GM18511 (cell line): Measurements from ENCODE around the gene MRFAP1L1.
"Not testable (repeated sequence)": the region's sequence is repeated elsewhere in the genome, so short reads cannot be mapped to it uniquely, and the experiment has no call there.

ENCODE experiments used
- ATAC-seq: cut with Tn5 transposase; IDR thresholded peaks from one replicate; pipeline ENCODE4 v1.9.1; 2021; ENCODE audit warnings: mild to moderate bottlenecking, moderate library complexity; ENCODE audit not compliant: unreplicated experiment

The MRFAP1L1 gene

DNA sequence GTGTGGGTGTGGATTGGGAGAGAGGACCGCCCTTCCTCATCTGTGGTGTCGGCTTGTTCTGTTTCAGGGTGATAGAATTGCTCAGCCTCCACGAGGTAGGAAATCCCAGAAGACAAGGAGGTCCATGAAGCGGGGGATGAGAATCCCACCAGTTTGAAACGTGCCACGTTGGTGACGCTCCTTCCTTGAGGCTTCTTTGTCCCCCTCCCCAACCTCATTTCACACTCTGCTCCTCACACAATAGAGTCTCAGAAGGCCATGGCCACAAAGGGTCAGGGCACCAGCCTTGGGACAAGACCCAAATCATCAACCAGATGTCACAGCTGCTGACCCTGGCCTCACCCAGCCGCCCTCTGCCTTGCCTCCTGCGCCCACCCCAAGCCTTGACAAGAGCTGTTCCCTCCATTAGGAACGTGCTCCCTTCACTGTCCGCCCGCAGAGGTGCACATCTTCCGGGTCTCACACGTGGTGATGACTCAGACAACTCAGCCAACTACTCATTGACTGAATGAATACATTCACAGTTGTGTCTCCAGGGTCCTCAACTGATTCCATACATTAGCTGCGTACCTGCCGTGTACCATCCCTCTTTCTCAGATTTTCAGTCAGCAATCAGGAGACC lies 24.6 kb upstream of the MRFAP1L1 start:
- ATAC-seq, result no peak

DNA sequence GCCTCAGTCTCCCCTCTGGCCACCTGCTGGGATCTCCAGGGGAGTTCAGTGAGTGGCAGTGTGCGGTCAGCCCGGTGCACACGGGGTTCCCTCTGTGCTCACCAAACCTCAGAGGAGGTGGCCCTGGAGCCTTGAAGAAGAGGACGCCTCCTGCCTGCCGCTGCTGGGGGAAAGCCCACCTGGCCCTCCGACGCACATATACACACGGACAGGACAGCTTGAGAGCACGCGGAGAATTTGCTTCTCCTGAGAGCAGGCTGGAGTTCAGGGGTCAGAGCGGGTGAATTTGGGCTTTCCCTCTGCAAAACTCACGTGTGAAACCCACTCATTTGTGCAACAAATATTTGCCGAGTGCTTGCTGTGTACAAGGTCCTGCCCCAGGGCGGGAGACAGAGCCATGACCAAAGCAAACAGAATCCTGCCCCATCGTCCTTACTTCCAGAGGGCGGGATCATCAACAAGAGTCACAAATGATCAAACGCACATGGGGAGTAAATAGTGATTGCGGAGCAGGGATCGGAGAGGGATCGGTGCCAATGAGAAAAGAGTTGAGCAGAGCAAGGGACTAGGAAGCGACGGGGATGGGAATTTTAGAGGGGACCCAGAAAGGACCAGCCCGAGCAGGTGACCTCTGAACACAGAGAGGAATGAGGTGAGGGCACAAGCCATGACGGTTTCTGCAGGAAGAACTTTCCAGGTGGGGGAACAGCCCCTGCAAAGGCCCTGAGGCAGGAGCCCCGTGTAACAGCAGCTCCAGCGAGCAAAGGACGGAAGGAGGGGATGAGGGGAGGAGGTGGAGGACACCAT lies 23.9 kb upstream of the MRFAP1L1 start:
- ATAC-seq, result no peak

DNA sequence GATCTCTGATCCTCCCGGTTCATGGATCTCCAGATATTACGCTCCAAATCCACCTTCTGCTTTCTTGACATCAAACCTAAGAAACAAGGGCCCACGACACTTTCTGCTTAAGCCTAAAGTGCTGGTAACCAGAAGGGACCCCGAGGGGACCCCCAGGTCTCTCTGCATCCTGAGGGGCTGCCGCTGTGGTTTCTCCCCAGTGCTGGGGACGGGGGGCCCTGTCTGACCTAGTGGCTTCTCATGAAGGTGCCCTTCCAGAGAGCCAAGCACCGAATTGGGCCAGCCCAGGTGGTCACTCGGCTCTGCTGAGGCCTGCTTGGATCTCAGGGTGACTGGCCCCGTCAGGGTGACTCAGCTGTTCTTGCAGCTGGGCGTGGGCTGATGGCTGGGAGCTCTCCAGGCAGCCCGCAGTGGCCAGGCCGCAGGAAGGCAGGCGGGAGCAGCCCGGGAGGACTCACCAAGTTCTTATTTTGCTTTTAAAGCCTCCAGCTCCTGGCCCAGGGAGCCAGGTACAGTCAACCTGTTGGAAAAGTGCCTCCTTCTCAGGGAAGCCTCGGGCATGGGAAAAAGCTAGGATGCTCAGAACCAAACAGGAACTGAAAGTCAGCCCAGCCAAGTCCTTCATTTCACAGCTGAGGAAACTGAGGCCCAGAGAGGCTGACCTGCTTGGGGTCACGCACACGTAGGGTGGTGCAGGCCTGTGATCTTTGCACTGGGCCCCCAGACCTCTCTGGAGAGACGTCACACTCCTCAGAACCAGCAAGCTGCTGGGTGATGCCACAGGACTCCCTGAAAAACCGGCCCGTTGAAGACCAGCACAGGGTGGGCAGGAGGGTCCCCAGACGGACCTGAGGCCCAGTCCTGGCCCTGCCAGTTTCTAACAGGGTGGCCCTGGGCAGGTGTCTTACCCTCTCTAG lies 23.0 kb upstream of the MRFAP1L1 start:
- no peak for ATAC-seq

DNA sequence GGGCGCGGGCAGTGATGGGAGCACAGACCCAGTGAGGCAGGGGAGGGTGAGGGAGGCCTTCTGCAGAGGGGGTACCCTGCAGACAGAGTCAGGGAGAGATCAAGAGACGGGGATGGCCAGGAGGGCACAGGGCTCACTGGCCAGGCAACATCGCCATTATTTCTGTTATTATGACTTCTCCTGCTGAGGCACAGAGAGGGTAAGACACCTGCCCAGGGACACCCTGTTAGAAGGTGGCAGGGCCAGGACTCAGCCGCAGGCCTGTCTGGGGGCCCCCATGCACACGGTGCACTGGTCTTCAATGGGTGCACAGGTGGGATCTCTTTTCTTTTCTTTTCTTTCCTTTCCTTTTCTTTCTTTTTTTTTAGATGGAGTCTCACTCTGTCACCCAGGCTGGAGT lies 22.1 kb upstream of the MRFAP1L1 start:
- ATAC-seq, result no peak

DNA sequence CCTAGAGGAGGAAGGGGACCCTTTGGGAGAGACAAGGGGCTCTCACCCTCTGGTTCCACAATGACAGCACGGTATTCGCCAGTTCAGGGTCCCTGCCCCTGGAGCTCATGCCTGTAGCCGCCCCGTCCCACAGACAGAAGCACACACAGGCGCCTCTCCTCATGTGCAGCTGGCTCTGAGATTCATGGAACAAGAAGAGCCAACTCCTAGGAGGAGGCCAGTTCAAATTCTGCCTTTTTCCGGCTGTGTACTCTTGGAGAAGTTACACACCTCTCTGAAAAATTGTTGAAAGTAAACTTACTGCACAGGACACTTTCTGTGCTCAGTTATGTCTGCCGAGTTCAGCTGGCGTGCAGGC lies 21.6 kb upstream of the MRFAP1L1 start:
- no peak for ATAC-seq

DNA sequence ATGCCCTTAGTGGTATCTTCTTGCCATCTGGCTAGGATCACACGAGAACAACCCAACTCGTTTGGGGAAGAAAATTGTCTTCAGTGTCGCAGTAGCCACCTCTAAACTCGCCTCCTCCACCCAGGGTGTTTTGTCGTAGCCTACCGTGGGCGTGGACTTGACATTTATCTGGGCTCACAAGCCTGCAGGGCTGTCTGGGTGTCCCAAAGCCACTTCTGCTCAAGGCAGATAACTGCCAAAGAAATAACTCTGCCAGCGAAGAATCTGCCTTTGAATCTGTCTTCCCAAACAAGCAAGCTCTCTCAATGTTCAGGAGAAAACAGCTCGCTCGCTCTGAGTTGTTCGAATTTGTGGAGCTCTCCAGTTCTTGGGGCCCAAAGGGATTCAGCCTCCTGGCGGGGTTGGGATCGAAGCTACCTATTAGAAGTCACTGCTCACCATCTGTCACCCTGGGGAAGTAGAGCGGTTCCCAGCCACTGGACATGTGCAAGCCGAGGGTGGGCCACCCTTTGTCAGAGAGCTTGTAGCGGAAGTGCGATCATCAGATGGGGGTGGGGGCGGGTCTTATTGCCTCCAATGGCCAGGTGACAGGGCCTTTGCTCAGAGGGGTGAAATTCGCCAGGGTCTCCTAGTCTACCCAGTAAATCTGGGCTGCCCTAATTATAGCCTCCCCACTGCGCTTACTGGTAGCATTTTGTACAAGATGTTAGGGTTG lies 21.1 kb upstream of the MRFAP1L1 start:
- no peak for ATAC-seq

DNA sequence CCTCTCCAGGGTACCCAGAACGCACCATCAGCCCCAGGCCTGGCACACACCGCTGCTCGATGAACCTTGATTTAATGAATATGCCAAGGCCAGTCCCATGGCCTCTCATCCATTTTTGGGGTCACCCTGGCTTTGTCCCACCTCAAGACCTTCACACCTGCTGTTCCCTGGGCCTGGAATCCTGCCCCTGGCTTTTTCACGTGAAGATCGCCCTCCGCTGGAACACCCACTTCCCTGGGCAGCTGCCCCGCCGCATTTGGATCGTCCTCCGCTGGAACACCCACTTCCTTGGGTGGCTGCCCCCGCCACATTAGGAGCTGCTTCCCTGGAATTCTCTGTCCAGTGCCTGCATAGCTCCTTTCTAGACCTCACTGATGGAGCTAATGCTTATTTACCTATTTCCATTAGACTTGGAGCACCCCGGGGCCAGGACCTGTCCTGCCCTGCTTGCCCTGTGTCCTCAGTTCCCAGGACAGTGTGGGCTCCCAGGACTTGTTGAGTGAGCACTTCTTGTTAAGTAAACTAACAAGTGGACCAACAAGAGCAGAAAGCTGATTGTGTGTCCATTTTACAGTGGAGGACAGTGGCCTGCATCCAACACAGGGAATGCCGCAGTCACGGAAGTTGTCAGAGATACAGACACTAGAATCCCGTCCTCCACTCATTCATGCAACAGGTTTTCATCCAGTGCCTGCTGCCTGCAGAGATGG lies 18.8 kb upstream of the MRFAP1L1 start:
- ATAC-seq, result no peak

DNA sequence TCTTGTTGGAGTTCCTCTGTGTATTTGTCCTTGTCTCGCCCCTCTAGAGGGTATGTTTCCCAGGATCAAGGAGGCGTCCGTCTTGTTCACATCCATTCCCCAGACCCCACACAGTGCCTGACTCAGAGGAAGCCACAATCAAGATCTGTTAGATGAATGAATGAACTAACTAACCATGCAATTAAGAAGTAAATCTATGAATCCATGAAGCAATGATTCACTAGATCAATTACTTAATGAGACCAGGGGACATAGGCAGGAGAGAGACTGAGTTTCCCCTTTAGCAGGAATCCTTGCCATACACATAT lies 18.2 kb upstream of the MRFAP1L1 start:
- no peak for ATAC-seq

DNA sequence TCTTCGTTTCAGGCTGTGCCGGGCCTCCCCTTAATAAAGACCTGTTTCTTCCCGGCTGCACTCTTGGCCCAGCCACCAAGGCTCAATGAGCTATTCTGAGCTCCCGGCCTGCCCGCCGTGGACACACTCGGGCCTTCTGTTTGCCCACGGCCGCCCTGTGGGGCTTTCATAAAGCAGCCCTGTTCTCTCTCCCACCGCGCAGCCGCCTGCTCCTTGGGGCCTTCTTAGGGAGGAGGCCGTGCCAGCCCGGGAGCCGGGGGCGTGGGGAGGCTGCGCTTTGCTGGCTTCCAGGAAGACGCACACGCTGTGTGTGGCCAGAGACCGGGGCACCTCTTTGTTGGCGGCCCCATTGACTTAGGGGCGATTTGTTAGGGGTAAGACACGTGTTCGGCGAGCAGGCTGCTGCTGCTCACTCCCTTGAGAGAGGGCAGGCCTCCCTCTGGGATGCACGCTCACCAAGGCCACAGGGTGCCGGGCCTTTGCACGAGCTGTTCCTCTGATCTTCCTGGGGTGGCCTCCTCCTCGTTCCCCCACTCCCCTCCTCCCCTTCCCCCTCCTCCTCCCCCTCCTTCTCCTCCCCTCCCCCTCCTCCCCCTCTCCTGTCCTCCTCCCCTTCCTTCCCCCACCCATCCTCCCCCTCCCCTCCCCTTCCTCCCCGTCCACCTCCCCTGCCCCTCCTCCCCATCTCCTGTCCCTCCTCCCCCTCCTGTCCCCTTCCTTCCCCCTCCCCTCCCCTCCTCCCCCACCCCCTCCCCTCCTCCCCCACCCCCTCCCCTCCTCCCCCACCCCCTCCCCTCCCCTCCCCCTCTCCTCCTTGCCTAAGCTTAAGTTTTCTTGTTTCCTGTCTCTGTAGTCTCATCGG lies 17.6 kb upstream of the MRFAP1L1 start:
- no peak for ATAC-seq

DNA sequence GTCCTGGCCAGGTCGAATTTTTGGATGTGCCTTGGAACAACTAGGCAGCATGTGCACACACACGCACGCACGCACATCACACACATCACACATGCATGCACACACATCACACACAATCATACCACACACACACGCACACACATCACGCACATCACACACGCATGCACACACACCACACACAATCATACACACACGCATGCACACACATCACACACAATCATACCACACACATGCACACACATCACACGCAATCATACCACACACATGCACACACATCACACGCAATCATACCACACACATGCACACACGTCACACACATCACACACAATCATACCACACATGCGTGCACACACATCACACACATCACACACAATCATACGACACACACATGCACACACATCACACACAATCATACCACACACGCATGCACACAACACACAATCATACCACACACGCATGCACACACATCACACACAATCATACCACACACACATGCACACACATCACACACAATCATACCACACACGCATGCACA lies 15.8 kb upstream of the MRFAP1L1 start:
- not testable (repeated sequence) for ATAC-seq

DNA sequence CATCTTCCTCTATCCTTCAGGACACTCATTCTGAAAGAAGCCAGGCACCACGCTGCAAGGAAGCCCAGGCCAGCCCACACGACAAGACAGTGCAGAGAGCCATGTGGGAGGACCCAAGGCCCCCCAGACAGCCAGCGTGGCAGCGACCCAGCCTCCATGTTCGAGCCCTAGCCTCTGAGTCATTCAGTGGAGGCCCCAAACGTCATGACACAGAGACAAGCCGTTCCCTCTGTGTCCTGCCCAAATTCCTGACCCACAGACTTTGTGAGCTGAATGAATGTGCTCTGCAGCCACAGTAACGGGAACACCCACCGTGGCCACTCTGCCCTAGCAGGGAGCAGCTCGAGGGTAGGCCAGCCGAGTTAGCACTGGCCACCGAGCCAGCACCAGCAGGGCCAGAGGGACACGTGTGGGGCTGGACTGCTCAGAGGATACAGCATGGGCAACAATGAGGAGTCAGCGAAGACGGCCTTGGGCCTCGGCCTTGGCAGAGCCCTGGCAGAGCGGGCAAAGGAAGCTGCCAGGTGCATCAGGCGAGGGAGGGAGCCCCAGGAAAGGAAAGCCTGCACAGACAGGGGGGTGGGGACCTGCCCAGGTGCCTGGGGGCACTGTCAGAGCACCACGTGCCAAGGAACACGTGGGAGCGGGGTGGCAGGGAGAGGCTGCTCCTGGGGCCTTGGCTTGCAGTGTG lies 14.9 kb upstream of the MRFAP1L1 start:
- ATAC-seq, result no peak

DNA sequence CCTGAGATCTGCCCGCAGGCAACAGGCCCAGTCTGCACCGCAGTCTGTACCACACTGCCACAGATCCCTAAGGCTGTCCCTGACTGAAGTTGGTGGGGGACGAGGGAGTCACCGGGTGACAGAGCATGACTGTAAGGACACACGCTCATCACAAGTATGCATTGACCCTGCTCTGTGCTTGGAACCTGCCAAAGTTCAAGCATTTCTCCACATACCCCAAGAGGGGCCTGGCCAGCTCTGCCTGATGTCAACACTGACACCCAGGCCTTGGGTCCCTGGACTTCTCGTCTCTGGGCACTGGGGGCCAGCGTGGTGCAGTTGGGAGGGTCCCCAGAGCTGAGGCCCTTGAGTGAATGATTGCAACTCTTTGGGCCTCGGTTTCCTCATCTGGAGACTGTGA lies 14.2 kb upstream of the MRFAP1L1 start:
- ATAC-seq, result no peak

DNA sequence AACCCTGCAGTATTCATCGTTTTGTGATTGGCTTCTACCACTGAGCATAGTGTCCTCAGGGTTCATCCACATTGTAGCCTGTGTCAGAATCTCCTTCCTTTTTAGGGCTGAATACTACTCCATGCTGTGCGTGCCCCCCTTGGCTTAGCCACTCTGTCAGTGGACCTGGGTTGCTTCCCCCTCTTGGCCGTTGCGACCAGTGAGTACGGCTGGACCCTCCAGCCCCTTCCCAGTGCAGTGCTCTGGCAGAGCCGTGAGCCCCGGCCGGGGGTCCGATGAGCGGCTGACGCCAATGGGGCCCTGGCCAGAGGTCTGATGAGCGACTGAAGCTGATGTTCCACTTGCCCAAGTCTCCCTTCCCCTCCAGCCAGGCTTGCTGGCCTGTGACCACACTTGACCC lies 13.2 kb upstream of the MRFAP1L1 start:
- no peak for ATAC-seq

DNA sequence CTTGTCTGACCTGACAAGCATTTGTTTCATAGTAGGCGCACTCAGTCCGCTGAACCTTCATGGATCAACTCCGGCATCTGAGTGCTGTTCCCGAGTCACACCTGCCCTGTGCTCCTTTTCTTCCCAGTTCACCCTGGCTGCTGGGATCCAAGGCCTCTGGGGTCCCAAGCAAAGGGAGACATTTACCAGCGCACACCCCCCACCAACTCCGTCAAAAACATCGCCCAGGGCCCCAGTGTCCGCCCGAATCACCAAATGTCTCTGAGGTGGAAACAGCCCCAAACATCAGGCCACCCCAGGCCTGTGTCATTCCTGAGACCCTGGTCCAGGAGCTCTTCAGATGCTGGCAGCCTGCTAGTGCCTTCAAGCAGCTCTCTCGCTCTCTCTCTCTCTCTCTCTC lies 11.5 kb upstream of the MRFAP1L1 start:
- no peak for ATAC-seq

DNA sequence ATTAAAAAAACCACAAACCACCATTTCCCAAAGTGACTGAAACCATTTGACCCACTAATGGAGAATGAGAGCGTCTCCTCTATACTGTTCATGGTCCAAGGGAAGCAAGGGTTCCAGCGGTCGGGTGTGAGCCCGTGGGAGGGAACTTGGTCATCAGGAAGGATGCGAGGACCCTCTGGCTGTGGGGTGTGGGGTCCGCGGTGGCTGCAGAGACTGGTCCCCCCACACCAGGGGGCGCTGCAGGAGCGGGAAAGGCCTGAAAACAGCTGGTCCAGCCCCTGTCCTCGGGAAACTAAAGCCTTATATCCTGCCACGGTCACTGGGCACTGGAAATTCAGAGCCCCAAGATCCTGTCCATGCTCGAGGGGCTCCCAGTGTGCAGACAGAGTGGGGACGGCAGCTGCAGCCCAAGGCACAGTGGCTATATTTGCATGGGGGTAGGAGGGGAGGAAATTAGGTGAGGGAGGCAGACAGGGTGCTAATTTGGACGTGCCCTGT lies 10.6 kb upstream of the MRFAP1L1 start:
- ATAC-seq, result no peak

DNA sequence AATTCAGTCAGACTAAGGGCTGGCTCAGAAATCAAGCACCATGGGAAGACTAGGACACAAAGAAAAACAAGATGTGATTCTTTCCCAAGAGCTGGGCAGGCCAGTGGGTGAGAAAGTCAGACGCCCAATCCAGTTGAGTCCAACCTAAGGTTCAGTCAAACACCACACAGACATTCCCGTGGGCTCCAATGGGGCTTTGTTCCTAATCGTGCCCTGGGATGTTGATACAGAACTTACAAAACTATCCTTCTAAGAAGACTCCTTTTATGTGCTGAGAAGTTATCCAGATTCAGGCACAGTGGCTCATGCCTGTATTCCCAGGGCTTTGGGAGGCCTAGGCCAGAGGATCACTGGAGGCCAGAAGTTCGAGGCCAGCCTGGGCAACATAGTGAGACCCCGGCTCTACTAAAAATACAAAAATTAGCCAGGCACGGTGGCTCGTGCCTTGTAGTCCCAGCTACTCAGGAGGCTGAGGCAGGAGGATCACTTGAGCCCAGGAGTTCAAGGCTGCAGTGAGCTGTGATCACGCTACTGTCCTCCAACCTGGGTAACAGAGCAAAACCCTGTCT lies 10.0 kb upstream of the MRFAP1L1 start:
- ATAC-seq, result no peak

DNA sequence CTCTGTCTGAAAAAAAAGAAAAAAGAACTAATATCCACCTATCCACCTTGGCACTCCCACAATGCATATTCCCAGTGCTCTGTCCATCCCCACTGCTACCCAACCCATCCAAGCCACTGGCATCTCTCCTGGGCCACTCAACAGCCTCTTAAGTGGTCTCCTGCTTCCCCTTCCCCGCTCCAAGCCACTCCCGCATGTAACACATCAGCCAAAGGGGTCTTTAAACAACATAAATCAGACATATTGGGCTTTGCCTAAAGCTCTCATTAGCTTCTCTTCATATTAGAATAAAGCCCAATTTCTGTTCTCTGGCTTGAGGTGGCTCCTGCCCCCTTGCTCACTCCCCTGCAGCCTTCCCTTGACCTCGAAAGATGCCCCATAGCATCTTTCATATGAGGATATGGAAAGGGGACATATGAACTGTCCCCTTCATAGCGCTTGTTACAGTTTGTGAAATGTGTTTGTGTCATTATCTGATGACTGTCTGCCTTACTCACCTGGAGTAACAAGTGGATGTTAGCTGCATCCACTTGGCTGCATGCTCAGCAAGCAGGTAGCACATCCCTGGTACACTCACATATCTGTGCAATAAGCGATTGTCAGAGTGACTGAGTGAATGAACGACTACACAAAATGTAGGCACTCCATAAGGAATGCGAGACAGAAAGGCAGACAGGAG lies 9.4 kb upstream of the MRFAP1L1 start:
- no peak for ATAC-seq
